ENCODE results near the gene MDH1B.

MDH1B gene

GRCh38 chr2:206693399-206694137 lies 71.6 kb downstream of the MDH1B start:
- DNase-seq (ENCODE audit: low spot score): peak; percentile 72

GRCh38 chr2:206692971-206693370 lies 72.2 kb downstream of the MDH1B start:
- no peak for DNase-seq (ENCODE audit: low spot score)

- DNase-seq (ENCODE audit: low spot score): no peak
Measured at GRCh38 chr2:206688990-206689389, 76.1 kb downstream of the MDH1B start.

GRCh38 chr2:206688453-206688852 lies 76.7 kb downstream of the MDH1B start:
- DNase-seq (ENCODE audit: low spot score): no peak

Data from AG08395 (cell line).